ENCODE data around the gene MBLAC2.

DNA sequence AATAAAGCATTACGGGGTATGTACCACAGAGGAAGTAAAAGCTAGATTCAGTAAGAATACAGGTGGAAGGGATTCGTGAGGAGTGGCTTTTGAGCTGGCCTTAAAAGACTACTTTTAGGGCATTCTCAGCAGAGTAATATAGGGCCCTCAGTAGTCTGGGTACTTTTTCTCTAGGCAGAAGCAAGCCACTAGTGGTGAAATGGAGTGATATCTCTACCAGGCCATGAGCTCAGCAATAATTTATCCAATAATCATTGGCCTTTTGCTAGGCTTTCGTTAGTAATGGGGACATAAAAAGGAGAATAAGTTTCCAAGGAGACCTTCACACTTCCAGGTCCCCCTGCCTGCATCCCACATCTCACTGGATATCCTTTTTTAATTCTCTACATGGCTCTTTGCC lies 1.8 kb upstream of the MBLAC2 start:
- no peak for TF ChIP-seq POLR2A (IDR thresholded peaks at IDR 0.05)
- TF ChIP-seq, protein P1, sequence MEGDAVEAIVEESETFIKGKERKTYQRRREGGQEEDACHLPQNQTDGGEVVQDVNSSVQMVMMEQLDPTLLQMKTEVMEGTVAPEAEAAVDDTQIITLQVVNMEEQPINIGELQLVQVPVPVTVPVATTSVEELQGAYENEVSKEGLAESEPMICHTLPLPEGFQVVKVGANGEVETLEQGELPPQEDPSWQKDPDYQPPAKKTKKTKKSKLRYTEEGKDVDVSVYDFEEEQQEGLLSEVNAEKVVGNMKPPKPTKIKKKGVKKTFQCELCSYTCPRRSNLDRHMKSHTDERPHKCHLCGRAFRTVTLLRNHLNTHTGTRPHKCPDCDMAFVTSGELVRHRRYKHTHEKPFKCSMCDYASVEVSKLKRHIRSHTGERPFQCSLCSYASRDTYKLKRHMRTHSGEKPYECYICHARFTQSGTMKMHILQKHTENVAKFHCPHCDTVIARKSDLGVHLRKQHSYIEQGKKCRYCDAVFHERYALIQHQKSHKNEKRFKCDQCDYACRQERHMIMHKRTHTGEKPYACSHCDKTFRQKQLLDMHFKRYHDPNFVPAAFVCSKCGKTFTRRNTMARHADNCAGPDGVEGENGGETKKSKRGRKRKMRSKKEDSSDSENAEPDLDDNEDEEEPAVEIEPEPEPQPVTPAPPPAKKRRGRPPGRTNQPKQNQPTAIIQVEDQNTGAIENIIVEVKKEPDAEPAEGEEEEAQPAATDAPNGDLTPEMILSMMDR (IDR thresholded peaks at IDR 0.05): no peak

Measured in stomach (tissue), 4 donors.